Measurements from ENCODE around the gene RHOG.

The RHOG gene

GRCh38 chr11:3786781-3787428 is 53.9 kb downstream of the RHOG start:
- Histone ChIP-seq H3K9me3 (no peaks in the 10 kb centered on the region), H3K4me1 (no peaks in the 10 kb centered on the region), H3K36me3 (no peaks in the 10 kb centered on the region; the same call in 1 of the 2 replicates), H3K4me3 (ENCODE audit: low read depth, low read length) (no peak overlapping the region), H3K27me3 (no peaks in the 10 kb centered on the region)
- TF ChIP-seq CTCF (IDR thresholded peaks at IDR 0.05; ENCODE audit: low read depth, low read length) = no peak
- DNase-seq = no peak

- DNase-seq = no peak
- Histone ChIP-seq H3K9me3 (no peaks in the 10 kb centered on the region), H3K27me3 (no peaks in the 10 kb centered on the region), H3K4me1 (no peaks in the 10 kb centered on the region), H3K4me3 (ENCODE audit: low read depth, low read length) (no peak overlapping the region), H3K36me3 (no peaks in the 10 kb centered on the region; the same call in 1 of the 2 replicates)
- TF ChIP-seq CTCF (IDR thresholded peaks at IDR 0.05; ENCODE audit: low read depth, low read length) = no peak
These were observed 57.1 kb downstream of the RHOG start for GRCh38 chr11:3783611-3784010.

GRCh38 chr11:3782963-3783362 is 57.8 kb downstream of the RHOG start:
- H3K4me1 ChIP-seq = no peaks in the 10 kb centered on the region
- H3K36me3 ChIP-seq = peaks cover 3% of the 10 kb centered on the region; the same call in 1 of the 2 replicates
- no peaks in the 10 kb centered on the region for H3K9me3 ChIP-seq
- no peak for TF ChIP-seq CTCF (IDR thresholded peaks at IDR 0.05; ENCODE audit: low read depth, low read length)
- H3K4me3 ChIP-seq (ENCODE audit: low read depth, low read length) = no peak overlapping the region
- no peak for DNase-seq
- H3K27me3 ChIP-seq = no peaks in the 10 kb centered on the region

GRCh38 chr11:3781423-3781822 is 59.3 kb downstream of the RHOG start:
- TF ChIP-seq CTCF (IDR thresholded peaks at IDR 0.05; ENCODE audit: low read depth, low read length) = no peak
- Histone ChIP-seq H3K4me1 (no peaks in the 10 kb centered on the region), H3K36me3 (peaks cover 3% of the 10 kb centered on the region; the same call in 1 of the 2 replicates), H3K4me3 (ENCODE audit: low read depth, low read length) (no peak overlapping the region), H3K9me3 (no peaks in the 10 kb centered on the region), H3K27me3 (no peaks in the 10 kb centered on the region)
- no peak for DNase-seq

Data from BE2C (cell line).